ENCODE measurements around the gene LY86. TPM values are rescaled to one million over a fixed set of nuclear protein-coding genes. Genes with fewer than 3 reads are reported as not detected.

LY86 gene
- total and polyA plus RNA-seq, 9 of the 15 experiments (the other 6 are each of a cell fraction or from before 2014, with no cell fraction given): 0.08 to 0.20 TPM; not detected in 7

- TF ChIP-seq, protein P1, sequence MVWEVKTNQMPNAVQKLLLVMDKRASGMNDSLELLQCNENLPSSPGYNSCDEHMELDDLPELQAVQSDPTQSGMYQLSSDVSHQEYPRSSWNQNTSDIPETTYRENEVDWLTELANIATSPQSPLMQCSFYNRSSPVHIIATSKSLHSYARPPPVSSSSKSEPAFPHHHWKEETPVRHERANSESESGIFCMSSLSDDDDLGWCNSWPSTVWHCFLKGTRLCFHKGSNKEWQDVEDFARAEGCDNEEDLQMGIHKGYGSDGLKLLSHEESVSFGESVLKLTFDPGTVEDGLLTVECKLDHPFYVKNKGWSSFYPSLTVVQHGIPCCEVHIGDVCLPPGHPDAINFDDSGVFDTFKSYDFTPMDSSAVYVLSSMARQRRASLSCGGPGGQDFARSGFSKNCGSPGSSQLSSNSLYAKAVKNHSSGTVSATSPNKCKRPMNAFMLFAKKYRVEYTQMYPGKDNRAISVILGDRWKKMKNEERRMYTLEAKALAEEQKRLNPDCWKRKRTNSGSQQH (CRISPR knock-in tag; IDR thresholded peaks at IDR 0.05): peak; percentile 55; the same call in 1 of the 2 replicates
- TF ChIP-seq STAT5A (IDR thresholded peaks at IDR 0.05; ENCODE audit: borderline replicate concordance, low read length): no peak
- no peak for TF ChIP-seq SUPT5H (IDR thresholded peaks at IDR 0.05)
- TF ChIP-seq LARP7 (IDR thresholded peaks at IDR 0.05): no peak
- TF ChIP-seq MAZ (CRISPR knock-in tag; conservative IDR thresholded peaks at IDR 0.05 in 1 of 2, IDR thresholded peaks at IDR 0.05 in 1 of 2): no peak
- TF ChIP-seq ZBTB7A (IDR thresholded peaks at IDR 0.05; ENCODE audit: borderline replicate concordance, control insufficient read depth, low read depth, low read length): no peak
- no peak for TF ChIP-seq BRCA1 (IDR thresholded peaks at IDR 0.05)
- no peak for TF ChIP-seq BRCA1 (CRISPR knock-in tag; IDR thresholded peaks at IDR 0.05)
- TF ChIP-seq SNIP1 (IDR thresholded peaks at IDR 0.05; ENCODE audit: low read depth): no peak
- no peak for TF ChIP-seq CLOCK (CRISPR knock-in tag; IDR thresholded peaks at IDR 0.05; ENCODE audit: borderline replicate concordance)
- TF ChIP-seq MTA2 (IDR thresholded peaks at IDR 0.05; ENCODE audit: low read depth): no peak
- TF ChIP-seq, protein P2, sequence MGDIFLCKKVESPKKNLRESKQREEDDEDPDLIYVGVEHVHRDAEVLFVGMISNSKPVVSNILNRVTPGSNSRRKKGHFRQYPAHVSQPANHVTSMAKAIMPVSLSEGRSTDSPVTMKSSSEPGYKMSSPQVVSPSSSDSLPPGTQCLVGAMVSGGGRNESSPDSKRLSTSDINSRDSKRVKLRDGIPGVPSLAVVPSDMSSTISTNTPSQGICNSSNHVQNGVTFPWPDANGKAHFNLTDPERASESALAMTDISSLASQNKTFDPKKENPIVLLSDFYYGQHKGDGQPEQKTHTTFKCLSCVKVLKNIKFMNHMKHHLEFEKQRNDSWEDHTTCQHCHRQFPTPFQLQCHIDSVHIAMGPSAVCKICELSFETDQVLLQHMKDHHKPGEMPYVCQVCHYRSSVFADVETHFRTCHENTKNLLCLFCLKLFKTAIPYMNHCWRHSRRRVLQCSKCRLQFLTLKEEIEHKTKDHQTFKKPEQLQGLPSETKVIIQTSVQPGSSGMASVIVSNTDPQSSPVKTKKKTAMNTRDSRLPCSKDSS (IDR thresholded peaks at IDR 0.05; ENCODE audit: low read depth, partially characterized antibody): no peak
- TF ChIP-seq DLX4 (CRISPR knock-in tag; IDR thresholded peaks at IDR 0.05): no peak
- no peak for TF ChIP-seq MXI1 (IDR thresholded peaks at IDR 0.05; ENCODE audit: low read depth, low read length)
- TF ChIP-seq COPS2 (conservative IDR thresholded peaks at IDR 0.05): no peak
- no peak for TF ChIP-seq ZNF23 (CRISPR knock-in tag; IDR thresholded peaks at IDR 0.05)
- TF ChIP-seq KDM1A (IDR thresholded peaks at IDR 0.05): no peak
- TF ChIP-seq ZNF695 (CRISPR knock-in tag; IDR thresholded peaks at IDR 0.05): no peak
- 0 out of 2 replicates have a peak, but pooled peaks have one; percentile 43 for TF ChIP-seq ZNF165 (CRISPR knock-in tag; IDR thresholded peaks at IDR 0.05; ENCODE audit: borderline replicate concordance)
- 0 out of 2 replicates have a peak, but pooled peaks have one; percentile 14 for TF ChIP-seq CEBPB (tag; IDR thresholded peaks at IDR 0.05)
- no peak for TF ChIP-seq PYGO2 (tag; IDR thresholded peaks at IDR 0.05)
- no peak for TF ChIP-seq RBM25 (IDR thresholded peaks at IDR 0.05; ENCODE audit: low read depth, low read length, severe bottlenecking)
- TF ChIP-seq ZNF780A (CRISPR knock-in tag; IDR thresholded peaks at IDR 0.05): no peak
- TF ChIP-seq FOXJ3 (CRISPR knock-in tag; IDR thresholded peaks at IDR 0.05): no peak
- no peak for TF ChIP-seq CSDE1 (IDR thresholded peaks at IDR 0.05)
Measured at GRCh38 chr6:6591778-6592465, 3.4 kb downstream of the LY86 start (continued).
